ENCODE measurements around the gene SUMF1.

SUMF1 gene

DNA sequence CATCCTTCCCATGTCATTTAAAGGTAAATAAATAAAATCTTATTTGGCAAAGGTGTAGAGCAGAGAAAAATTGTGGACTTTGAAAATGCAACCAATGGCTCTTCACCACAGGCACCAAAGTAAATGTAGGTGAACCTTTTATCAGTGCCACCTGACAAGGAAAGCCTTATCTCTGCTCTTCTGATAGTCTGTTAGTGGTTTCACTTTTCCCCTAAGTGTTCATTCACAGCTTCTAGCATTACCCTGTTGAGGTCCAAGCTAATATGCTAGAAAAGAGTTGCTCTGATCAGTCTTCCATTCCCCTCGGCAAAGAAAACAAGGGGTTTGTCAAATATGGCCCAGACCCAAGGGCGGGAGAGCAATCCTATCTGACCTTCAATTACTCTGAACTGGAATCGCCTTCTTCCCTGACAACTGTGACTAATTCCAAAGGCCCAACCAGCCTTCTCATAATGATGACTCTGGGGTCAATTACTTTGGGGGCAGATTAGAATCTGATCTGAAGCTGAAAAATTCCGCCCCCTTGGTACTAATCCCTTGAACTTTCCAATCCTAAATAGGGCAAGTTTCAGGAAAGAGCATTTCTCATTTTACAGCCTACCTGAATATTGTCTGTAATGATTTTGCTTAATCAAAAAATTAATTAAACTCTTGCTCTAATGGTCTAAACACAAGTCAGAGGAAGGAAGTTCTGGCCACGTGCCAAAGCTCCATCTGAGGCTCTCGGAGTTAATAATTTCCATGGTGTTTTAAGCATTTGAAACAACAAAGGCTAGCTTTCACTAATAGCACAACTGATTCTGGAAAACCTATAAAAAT lies 111.5 kb downstream of the SUMF1 start:
- Histone ChIP-seq H3K4me1 (ENCODE audit: control insufficient read depth, insufficient read depth, low read length, poor library complexity, severe bottlenecking) (peaks cover 10% of the 10 kb centered on the region), H3K4me3 (ENCODE audit: extremely low read depth, insufficient read depth, low read length, poor library complexity, severe bottlenecking) (no peak overlapping the region), H3K27ac (ENCODE audit: low read depth, low read length, severe bottlenecking) (peak overlapping the region; percentile 16), H3K9me3 (ENCODE audit: control insufficient read depth, low read length) (no peaks in the 10 kb centered on the region), H3K36me3 (ENCODE audit: control insufficient read depth, insufficient read depth, low read length) (no peaks in the 10 kb centered on the region)
- WGBS, 2 experiments (ENCODE audit: insufficient coverage in 2 of 2): 71 to 100% methylated on average over 2 to 3 of the region's 6 CpGs

DNA sequence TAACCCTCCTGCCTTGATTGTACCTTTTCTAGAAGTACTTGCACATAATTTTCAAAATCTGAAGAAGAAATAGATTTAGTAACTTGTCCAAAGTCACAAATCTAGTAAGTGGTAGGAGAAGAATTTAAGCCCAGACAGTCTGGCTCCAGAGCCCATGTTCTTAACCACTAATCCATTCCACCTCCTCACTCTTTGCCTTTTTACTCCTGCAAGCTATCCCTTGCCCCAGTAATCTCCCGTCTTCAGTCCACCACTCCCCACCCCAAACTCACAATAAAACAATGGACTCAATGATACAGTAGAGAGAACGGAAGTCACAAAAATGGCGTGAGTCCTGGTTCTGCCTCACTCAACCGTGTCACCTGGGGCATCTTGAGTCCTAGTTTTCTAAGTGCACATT lies 115.2 kb downstream of the SUMF1 start:
- Histone ChIP-seq H3K4me3 (ENCODE audit: extremely low read depth, insufficient read depth, low read length, poor library complexity, severe bottlenecking) (no peak overlapping the region), H3K27ac (ENCODE audit: low read depth, low read length, severe bottlenecking) (no peak overlapping the region), H3K36me3 (ENCODE audit: control insufficient read depth, insufficient read depth, low read length) (no peaks in the 10 kb centered on the region), H3K4me1 (ENCODE audit: control insufficient read depth, insufficient read depth, low read length, poor library complexity, severe bottlenecking) (peaks cover 10% of the 10 kb centered on the region), H3K9me3 (ENCODE audit: control insufficient read depth, low read length) (no peaks in the 10 kb centered on the region)
- WGBS, 2 experiments (ENCODE audit: insufficient coverage in 2 of 2): 98% methylated on average over 4 of the region's 4 CpGs; no CpG with 5 or more reads in 1 of the 2 experiments

DNA sequence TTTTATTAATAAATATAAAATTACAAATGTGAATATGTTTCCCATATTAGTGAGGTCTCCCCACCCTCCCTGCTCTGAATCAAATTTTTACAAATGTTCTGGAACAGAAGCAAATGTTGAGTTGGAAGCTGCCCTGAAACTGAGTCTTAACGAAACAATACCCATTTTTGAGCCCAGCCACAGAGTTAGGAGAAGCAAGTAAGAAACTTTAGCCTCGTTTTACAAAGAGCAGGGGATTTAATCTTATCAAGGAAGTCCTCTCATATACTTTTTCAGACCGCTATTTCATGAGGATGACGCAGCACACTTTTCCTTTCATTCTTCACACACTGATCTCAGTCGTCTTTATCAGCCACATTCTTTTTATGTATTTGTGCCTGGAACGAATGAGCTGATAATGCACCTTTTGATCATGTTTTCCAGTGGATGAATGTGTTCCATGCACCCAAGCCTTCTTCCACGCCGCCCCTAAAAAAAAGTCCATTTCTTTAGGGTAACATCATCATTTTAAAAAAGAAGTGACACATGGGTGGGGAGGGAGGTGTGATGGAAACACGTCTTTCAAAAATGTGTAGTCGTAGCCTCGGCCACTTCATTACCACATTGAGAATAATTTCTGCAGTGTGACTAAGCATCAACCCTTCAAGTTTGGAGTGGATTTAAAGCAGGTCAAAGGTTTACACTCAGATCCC lies 115.8 kb downstream of the SUMF1 start:
- H3K36me3 ChIP-seq (ENCODE audit: control insufficient read depth, insufficient read depth, low read length): no peaks in the 10 kb centered on the region
- H3K27ac ChIP-seq (ENCODE audit: low read depth, low read length, severe bottlenecking): peak overlapping the region; percentile 67
- no peaks in the 10 kb centered on the region for H3K9me3 ChIP-seq (ENCODE audit: control insufficient read depth, low read length)
- no peak overlapping the region for H3K4me3 ChIP-seq (ENCODE audit: extremely low read depth, insufficient read depth, low read length, poor library complexity, severe bottlenecking)
- whole genome bisulfite sequencing, 2 experiments (ENCODE audit: insufficient coverage in 2 of 2): 87% methylated on average over 2 to 7 of the region's 11 CpGs
- H3K4me1 ChIP-seq (ENCODE audit: control insufficient read depth, insufficient read depth, low read length, poor library complexity, severe bottlenecking): peaks cover 10% of the 10 kb centered on the region

DNA sequence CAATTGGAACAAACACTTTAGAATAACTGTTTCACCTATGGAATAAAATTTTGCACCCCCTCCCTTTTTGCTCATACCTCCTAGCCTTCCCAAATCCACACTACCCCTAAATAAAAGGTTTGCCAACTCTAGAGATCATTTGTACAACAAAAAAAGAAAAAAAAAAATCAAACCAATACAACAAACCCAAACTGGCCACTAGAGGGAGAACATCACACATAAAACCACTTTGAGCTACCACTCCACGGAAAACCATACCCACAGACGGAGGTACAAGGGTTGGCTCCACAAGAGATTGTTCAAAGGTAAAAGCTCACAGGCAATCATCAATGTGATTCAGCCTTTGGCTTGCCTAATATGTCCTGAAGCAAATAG lies 116.3 kb downstream of the SUMF1 start:
- Histone ChIP-seq H3K36me3 (ENCODE audit: control insufficient read depth, insufficient read depth, low read length) (no peaks in the 10 kb centered on the region), H3K9me3 (ENCODE audit: control insufficient read depth, low read length) (no peaks in the 10 kb centered on the region), H3K4me1 (ENCODE audit: control insufficient read depth, insufficient read depth, low read length, poor library complexity, severe bottlenecking) (peaks cover 9% of the 10 kb centered on the region), H3K27ac (ENCODE audit: low read depth, low read length, severe bottlenecking) (no peak overlapping the region), H3K4me3 (ENCODE audit: extremely low read depth, insufficient read depth, low read length, poor library complexity, severe bottlenecking) (no peak overlapping the region)
- WGBS, 2 experiments (ENCODE audit: insufficient coverage in 2 of 2): 0% methylated on average over 1 of the region's 2 CpGs; no CpG with 5 or more reads in 1 of the 2 experiments

DNA sequence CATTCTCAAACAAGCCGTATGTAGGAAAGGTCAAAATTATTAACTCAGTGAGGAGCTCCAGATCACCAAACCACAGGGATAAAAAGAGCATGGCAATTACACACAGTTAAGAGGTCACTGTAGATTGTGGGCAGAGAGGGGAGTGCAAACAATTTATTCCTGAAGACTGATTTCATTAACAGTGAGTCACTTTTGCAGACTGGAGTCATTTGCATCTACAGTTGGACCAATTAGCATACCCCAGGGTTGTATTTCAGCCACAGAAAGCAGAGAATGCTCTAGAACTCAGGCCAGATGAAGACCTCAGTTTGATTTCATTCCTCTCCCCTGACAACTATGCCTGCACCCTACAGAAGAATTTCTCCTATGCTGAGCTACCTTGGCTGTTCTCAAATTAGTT lies 123.8 kb downstream of the SUMF1 start:
- WGBS, 2 experiments (ENCODE audit: insufficient coverage in 2 of 2): 92 to 100% methylated on average over 1 of the region's 1 CpG

DNA sequence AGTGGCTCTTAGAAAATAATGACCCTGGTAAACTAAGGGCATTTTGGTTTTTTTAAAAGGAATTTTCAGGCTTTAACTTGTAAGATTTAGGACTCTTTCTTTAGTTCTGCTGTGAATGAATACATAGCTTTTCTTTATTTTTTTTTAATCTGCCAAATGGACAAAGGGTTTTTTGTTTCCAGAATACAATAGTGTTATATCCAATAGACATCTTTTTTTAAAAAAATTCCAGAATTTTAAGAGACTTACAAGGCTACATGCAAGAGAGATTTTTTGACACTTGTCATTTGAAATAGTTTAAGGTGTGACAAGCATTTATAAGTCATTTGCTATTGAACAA lies 125.8 kb downstream of the SUMF1 start:
- Histone ChIP-seq H3K36me3 (ENCODE audit: control insufficient read depth, insufficient read depth, low read length) (no peaks in the 10 kb centered on the region), H3K4me3 (ENCODE audit: extremely low read depth, insufficient read depth, low read length, poor library complexity, severe bottlenecking) (no peak overlapping the region), H3K9me3 (ENCODE audit: control insufficient read depth, low read length) (no peaks in the 10 kb centered on the region), H3K4me1 (ENCODE audit: control insufficient read depth, insufficient read depth, low read length, poor library complexity, severe bottlenecking) (no peaks in the 10 kb centered on the region), H3K27ac (ENCODE audit: low read depth, low read length, severe bottlenecking) (no peak overlapping the region)

More for the DNA sequence above, 123.8 kb downstream of the SUMF1 start:
- Histone ChIP-seq H3K9me3 (ENCODE audit: control insufficient read depth, low read length) (no peaks in the 10 kb centered on the region), H3K4me3 (ENCODE audit: extremely low read depth, insufficient read depth, low read length, poor library complexity, severe bottlenecking) (no peak overlapping the region), H3K4me1 (ENCODE audit: control insufficient read depth, insufficient read depth, low read length, poor library complexity, severe bottlenecking) (no peaks in the 10 kb centered on the region), H3K36me3 (ENCODE audit: control insufficient read depth, insufficient read depth, low read length) (no peaks in the 10 kb centered on the region), H3K27ac (ENCODE audit: low read depth, low read length, severe bottlenecking) (peak overlapping the region; percentile 0)

DNA sequence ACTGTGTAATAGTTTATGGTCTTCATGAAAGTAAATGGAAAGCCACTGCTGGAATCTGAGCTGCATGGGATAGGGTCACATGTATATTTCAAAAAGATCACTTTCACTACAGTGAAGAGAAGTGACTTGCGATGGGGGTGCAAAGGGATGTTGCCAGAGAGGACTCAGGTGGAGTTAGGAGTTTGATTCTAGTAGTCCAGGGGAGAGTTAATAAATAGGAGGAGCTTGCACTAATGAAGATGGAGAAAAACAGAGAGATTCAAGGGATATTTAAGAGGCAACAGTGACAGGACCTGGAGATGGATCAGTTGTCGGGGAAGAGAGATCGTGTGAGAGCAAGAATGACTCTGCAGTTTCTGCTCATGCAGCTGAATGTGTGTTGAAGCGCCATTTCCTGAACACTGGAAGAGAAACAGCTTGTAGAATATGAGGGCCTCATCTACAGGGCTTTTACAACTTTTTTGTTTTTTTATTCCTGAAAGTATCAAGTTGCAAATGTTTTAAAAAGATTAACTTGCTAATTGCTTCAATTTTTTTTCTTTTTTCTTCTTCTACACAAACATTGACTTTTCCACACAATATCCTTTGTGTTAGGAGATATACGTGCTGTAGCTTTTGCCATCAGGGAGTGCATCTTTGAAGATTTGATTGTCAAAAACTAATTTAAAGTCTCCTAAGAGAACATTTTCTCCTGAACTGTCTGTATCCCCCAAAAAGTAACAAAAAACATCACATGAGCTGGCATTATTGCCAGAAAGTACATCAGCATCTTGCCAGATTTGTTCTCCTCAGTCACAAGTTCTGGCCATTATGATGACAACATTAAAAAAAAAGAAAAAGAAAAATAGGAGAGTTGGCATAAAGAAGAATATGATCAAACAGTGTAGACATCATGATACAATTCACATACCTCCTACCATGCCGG lies 126.4 kb downstream of the SUMF1 start:
- no peaks in the 10 kb centered on the region for H3K9me3 ChIP-seq (ENCODE audit: control insufficient read depth, low read length)
- 77 to 83% methylated on average over 4 to 5 of the region's 6 CpGs for WGBS, 2 experiments (ENCODE audit: insufficient coverage in 2 of 2)
- H3K27ac ChIP-seq (ENCODE audit: low read depth, low read length, severe bottlenecking): no peak overlapping the region
- no peak overlapping the region for H3K4me3 ChIP-seq (ENCODE audit: extremely low read depth, insufficient read depth, low read length, poor library complexity, severe bottlenecking)
- no peaks in the 10 kb centered on the region for H3K4me1 ChIP-seq (ENCODE audit: control insufficient read depth, insufficient read depth, low read length, poor library complexity, severe bottlenecking)
- H3K36me3 ChIP-seq (ENCODE audit: control insufficient read depth, insufficient read depth, low read length): no peaks in the 10 kb centered on the region

DNA sequence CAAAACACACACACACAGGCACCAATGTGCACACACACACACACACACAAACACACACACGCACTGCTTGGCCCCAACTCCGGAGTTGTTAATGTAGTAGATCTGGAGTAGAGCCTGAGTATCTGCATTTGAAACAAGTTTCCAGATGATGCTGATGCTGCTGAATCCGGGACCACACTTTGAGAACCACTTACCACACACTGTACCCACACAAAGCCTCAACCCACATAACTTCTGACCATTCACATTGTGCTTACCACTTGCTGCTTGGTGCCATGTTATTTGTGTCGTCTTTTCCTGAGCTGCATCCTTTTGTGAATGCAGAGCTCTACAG lies 127.0 kb downstream of the SUMF1 start:
- H3K4me1 ChIP-seq (ENCODE audit: control insufficient read depth, insufficient read depth, low read length, poor library complexity, severe bottlenecking): no peaks in the 10 kb centered on the region
- no peak overlapping the region for H3K4me3 ChIP-seq (ENCODE audit: extremely low read depth, insufficient read depth, low read length, poor library complexity, severe bottlenecking)
- no peaks in the 10 kb centered on the region for H3K9me3 ChIP-seq (ENCODE audit: control insufficient read depth, low read length)
- H3K36me3 ChIP-seq (ENCODE audit: control insufficient read depth, insufficient read depth, low read length): no peaks in the 10 kb centered on the region
- WGBS, 2 experiments (ENCODE audit: insufficient coverage in 2 of 2): 100% methylated on average over 1 of the region's 4 CpGs
- H3K27ac ChIP-seq (ENCODE audit: low read depth, low read length, severe bottlenecking): no peak overlapping the region

DNA sequence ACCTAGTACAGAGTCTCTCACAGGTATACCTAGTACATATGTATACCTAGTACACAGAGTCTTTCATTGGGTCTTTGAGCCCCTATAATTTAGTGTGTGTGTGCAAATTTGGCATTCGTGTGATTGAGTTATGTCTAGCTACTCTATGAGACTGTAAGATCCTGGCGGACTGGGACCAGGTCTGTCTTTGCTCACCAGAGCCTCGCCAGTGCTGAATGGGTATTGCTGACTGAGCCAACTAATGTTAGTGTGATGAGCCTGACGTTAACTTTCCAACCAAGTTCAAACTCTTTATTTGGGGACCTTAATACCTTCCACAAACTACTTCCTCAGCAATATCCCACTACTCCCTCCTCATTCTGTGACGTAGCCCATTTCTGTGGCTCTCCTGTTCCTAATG lies 128.3 kb downstream of the SUMF1 start:
- Histone ChIP-seq H3K36me3 (ENCODE audit: control insufficient read depth, insufficient read depth, low read length) (no peaks in the 10 kb centered on the region), H3K27ac (ENCODE audit: low read depth, low read length, severe bottlenecking) (no peak overlapping the region), H3K4me3 (ENCODE audit: extremely low read depth, insufficient read depth, low read length, poor library complexity, severe bottlenecking) (no peak overlapping the region), H3K4me1 (ENCODE audit: control insufficient read depth, insufficient read depth, low read length, poor library complexity, severe bottlenecking) (no peaks in the 10 kb centered on the region), H3K9me3 (ENCODE audit: control insufficient read depth, low read length) (no peaks in the 10 kb centered on the region)
- WGBS, 2 experiments (ENCODE audit: insufficient coverage in 2 of 2): 84 to 87% methylated on average over 3 to 5 of the region's 5 CpGs

DNA sequence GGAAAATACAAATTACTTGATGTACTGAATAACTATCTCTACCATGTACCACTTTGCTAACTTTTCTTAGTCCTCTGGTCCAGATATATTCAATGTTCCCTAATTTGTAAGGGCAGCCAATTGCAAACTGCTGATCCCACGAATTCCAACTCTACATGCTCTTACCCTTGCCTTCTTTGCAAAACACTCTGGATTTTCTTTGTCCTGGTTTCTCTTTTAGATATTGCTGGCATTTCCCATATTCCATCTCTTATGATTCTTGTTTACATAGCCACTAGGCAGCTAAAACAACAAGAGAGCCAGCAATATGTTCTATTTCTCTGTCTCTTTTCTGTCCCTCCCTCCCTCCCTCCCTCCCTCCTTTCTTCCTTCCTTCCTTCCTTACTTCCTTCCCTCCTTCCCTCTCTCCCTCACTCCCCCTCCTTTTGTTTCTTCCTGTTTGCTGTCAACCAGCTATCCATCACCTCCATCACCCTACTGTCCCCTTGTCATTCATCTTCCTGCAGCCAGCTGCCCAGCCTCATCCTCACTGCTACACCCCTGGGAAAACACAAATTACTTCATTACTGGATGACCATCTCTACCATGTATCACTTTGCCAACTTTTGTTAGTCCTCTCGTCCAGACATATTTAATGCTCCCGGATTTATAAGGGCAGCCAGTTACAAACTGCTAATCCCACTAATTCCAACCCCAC lies 130.1 kb downstream of the SUMF1 start:
- H3K27ac ChIP-seq (ENCODE audit: low read depth, low read length, severe bottlenecking): no peak overlapping the region
- H3K4me3 ChIP-seq (ENCODE audit: extremely low read depth, insufficient read depth, low read length, poor library complexity, severe bottlenecking): no peak overlapping the region
- H3K4me1 ChIP-seq (ENCODE audit: control insufficient read depth, insufficient read depth, low read length, poor library complexity, severe bottlenecking): no peaks in the 10 kb centered on the region
- no peaks in the 10 kb centered on the region for H3K9me3 ChIP-seq (ENCODE audit: control insufficient read depth, low read length)
- WGBS, 2 experiments (ENCODE audit: insufficient coverage in 2 of 2): 71 to 86% methylated on average over 2 to 3 of the region's 3 CpGs
- no peaks in the 10 kb centered on the region for H3K36me3 ChIP-seq (ENCODE audit: control insufficient read depth, insufficient read depth, low read length)

All from mesodermal cell (in vitro differentiated cells).